IPS-15b (cell line): ENCODE measurements around the gene CIB4.
A peak's percentile ranks its signal among the peaks of the same experiment; 100 is the strongest.

Experiments used
- H3K27me3 ChIP-seq: one replicate; pipeline ENCODE4 v1.6.1; 2013; ENCODE audit warnings: low read length; ENCODE audit not compliant: control insufficient read depth, insufficient read depth
- H3K36me3 ChIP-seq: one replicate; pipeline ENCODE4 v1.6.1; 2013; ENCODE audit warnings: low read length; ENCODE audit not compliant: control insufficient read depth, insufficient read depth
- H3K4me1 ChIP-seq: one replicate; pipeline ENCODE4 v1.6.1; 2013; ENCODE audit warnings: mild to moderate bottlenecking, low read length; ENCODE audit not compliant: control insufficient read depth, insufficient read depth
- H3K4me3 ChIP-seq: one replicate; pipeline ENCODE4 v1.5.1; 2013; ENCODE audit warnings: low read depth, low read length
- H3K9ac ChIP-seq: one replicate; pipeline ENCODE4 v1.6.1; 2013; ENCODE audit warnings: low read depth, mild to moderate bottlenecking, low read length
- H3K9me3 ChIP-seq: one replicate; pipeline ENCODE4 v1.6.1; 2013; ENCODE audit warnings: mild to moderate bottlenecking, low read length; ENCODE audit not compliant: control insufficient read depth, insufficient read depth

CIB4 gene

GRCh38 chr2:26557244-26557925 is 83.8 kb downstream of the CIB4 start:
- Histone ChIP-seq H3K4me3 (no peak overlapping the region), H3K4me1 (peaks cover 2% of the 10 kb centered on the region), H3K36me3 (no peaks in the 10 kb centered on the region), H3K9me3 (no peaks in the 10 kb centered on the region), H3K9ac (no peak overlapping the region), H3K27me3 (peaks cover 20% of the 10 kb centered on the region)

DNA sequence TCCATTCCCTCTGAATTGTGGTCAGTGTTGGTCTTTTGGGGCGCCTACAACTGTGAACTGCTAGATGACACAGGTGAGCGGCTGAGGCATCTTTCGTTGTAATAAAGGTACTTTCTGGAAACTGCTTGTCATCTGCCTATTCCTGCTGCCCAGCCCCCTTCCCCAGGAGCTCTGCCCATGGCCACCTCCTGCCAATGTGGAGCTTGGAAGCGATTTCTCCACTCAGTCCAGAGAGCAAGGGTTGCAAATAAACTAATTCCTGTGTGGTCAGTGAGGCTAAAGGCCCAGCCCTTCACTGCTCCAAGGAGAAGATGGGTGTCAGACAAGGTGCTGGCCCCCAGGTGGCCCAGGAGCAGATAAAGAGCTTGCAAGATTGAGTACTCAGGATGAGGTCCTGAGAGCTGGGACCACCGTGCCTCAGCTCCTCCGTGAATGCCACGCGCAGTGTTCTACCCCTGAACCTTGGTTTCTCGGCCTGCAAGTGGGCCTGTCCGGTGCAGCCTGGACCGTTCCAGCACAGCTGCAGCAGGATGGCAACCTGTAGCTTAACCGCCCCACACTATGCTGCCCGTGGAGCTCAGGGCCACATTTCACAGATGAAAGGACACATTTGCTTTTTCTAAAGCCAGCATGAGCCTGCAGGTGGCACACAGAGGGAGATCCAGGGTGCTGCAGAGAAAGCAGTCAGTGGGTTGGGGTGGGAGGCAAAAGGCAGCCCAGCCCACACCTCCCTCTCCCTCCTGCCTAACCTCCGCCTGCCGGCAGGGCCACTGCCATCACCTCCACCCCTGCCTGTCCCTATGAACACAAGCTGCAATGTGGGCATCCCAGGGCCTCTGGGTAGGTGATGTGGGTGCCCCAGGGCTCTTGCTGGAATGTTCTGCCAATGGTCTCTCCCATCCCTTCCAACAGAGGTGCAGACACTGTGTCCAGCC is 84.6 kb downstream of the CIB4 start:
- Histone ChIP-seq H3K27me3 (peaks cover 13% of the 10 kb centered on the region), H3K36me3 (no peaks in the 10 kb centered on the region), H3K4me3 (no peak overlapping the region), H3K4me1 (peaks cover 2% of the 10 kb centered on the region), H3K9ac (no peak overlapping the region), H3K9me3 (no peaks in the 10 kb centered on the region)

DNA sequence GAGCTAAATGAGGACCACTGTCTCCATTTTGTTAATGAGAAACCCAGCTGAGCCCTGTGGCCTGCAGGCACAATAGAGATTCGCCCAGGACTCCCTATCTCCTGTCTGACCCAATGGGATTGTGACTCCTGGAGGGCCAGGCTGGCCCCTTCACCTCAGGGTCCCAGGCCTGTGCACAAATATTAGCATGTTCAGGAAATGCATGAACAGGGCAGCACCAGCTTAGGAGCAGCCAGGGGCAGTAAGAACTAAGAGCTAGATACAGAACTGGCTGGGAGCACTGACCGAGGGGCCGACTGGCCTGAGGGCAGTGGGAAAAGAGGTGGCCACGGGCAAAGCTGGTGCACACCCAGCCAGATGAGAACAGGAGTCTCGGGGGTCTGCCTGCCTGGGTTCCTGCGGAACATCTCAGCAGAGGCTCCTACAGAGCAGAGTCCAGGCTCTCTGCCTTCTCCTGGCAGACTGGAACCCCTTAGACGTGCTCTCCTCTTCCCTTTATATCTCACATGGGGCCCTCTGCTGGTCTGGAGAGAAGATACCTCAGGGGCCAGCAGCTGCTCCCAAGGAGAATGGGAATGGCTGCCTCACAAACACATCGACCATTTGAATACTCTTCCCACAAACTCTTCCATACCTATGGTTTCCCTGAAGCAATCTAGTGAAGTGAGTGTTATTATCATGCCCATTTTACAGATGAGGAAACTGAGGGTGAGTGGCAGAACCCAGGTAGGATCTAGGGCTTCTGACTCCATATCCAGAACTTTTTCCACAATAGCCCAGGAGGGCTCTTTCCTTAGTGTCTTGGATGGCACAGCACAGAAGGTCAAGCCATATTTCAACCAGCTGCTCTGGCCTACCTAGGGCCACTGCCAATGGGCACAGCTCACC is 85.7 kb downstream of the CIB4 start:
- peaks cover 3% of the 10 kb centered on the region for H3K27me3 ChIP-seq
- no peaks in the 10 kb centered on the region for H3K36me3 ChIP-seq
- H3K4me3 ChIP-seq: no peak overlapping the region
- peaks cover 2% of the 10 kb centered on the region for H3K4me1 ChIP-seq
- no peak overlapping the region for H3K9ac ChIP-seq
- no peaks in the 10 kb centered on the region for H3K9me3 ChIP-seq

GRCh38 chr2:26552641-26553374 is 88.4 kb downstream of the CIB4 start:
- Histone ChIP-seq H3K4me1 (no peaks in the 10 kb centered on the region), H3K36me3 (no peaks in the 10 kb centered on the region), H3K9ac (no peak overlapping the region), H3K9me3 (no peaks in the 10 kb centered on the region), H3K4me3 (no peak overlapping the region), H3K27me3 (no peaks in the 10 kb centered on the region)

DNA sequence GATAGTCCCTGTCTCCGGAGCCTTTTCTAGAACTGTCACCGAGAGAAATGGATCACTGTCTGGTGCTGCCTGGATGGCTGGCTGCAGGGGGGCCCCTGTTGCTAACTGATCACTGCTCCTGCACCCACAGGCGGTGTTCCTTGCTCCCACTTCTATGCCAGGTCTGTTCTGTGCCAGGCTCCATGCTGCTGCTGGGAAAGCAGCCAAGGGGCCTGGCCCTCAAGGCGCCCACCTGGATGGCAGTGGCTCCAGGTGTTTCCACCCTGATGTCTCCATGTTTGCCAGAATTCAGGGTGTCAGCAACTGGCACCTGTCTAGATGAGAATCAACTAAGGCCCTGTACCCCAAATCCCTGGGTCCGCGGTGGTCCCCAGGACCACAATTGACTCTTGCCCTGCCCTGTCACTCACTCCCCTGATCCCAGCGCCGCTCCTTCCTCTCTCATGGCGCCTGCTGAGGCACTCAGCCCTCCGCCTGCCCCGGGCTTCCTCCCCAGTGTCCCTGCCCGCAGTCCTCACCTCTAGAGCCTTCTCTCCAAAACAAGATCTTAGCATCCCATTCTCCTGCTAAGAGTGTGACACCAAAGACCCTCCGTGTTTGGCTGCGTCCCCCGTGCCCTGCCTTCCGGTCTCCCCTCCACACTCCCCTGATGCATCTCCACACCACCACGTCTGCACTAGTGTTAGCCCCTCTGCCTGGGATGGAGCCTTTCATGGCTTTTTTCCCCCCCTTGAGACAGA is 90.7 kb downstream of the CIB4 start:
- no peaks in the 10 kb centered on the region for H3K4me1 ChIP-seq
- no peak overlapping the region for H3K9ac ChIP-seq
- H3K9me3 ChIP-seq: no peaks in the 10 kb centered on the region
- no peaks in the 10 kb centered on the region for H3K27me3 ChIP-seq
- H3K36me3 ChIP-seq: no peaks in the 10 kb centered on the region
- H3K4me3 ChIP-seq: no peak overlapping the region

GRCh38 chr2:26542676-26543505 is 98.3 kb downstream of the CIB4 start:
- Histone ChIP-seq H3K27me3 (no peaks in the 10 kb centered on the region), H3K9me3 (no peaks in the 10 kb centered on the region), H3K9ac (peak overlapping the region; percentile 8), H3K4me3 (no peak overlapping the region), H3K36me3 (no peaks in the 10 kb centered on the region), H3K4me1 (peaks cover 6% of the 10 kb centered on the region)

DNA sequence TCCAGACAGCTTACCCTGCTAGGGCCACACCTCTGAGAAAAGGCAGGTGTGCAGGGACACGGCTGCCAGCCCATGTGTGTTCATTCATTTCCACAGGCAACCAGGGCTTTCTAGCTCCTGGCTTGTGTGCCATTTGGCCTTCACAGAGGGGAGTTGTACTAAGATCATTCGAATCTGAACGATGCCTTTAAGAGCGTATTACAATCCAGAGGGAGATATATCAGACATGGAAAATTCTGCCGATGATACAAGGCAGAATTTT is 99.0 kb downstream of the CIB4 start:
- Histone ChIP-seq H3K9ac (no peak overlapping the region), H3K27me3 (no peaks in the 10 kb centered on the region)

DNA sequence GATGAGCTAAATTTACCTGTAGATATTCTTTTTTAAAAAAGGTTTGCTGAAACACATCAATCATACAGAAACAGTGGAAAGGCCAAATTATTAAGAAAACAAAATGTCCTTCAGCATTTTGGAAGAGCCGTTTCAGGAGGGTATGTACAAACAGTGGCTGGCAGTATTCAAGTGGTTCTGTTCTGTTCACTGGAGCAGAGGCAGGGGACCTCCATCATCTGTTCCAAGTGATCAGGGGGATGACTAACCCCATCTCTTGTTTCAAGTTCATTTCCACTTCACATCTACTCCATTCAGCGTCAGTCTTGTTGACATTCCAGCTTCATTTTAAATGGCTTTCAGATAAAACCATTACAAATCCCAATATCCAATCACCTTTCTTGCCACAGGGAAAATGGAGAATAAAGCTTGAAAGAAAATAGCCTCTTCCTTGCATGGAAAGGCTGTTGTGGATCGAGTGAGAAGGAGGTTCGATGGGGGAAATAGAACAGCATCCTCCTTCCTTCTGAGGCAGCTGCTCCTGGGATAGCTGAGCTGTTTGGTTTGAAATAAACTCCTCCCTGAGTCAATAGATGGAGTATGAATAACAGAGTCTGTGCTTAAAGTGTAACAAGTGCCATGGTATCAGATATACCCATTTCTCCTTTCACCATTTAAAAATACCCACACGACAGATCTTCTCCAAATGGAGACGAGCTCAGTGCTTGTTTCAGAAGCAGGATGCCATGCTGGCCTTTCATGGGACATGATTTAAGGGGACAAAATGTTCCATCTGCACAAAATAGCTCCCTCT is 99.6 kb downstream of the CIB4 start:
- Histone ChIP-seq H3K4me3 (no peak overlapping the region), H3K9ac (no peak overlapping the region), H3K27me3 (no peaks in the 10 kb centered on the region), H3K36me3 (no peaks in the 10 kb centered on the region), H3K4me1 (peaks cover 6% of the 10 kb centered on the region), H3K9me3 (no peaks in the 10 kb centered on the region)

More for the DNA sequence above, 99.0 kb downstream of the CIB4 start:
- H3K36me3 ChIP-seq: no peaks in the 10 kb centered on the region
- H3K4me1 ChIP-seq: peaks cover 6% of the 10 kb centered on the region
- H3K4me3 ChIP-seq: no peak overlapping the region
- H3K9me3 ChIP-seq: no peaks in the 10 kb centered on the region

- Histone ChIP-seq H3K4me3 (no peak overlapping the region), H3K9me3 (no peaks in the 10 kb centered on the region), H3K27me3 (no peaks in the 10 kb centered on the region), H3K4me1 (peaks cover 6% of the 10 kb centered on the region), H3K36me3 (no peaks in the 10 kb centered on the region), H3K9ac (no peak overlapping the region)
Observed at GRCh38 chr2:26540961-26541360, 100.2 kb downstream of the CIB4 start.

DNA sequence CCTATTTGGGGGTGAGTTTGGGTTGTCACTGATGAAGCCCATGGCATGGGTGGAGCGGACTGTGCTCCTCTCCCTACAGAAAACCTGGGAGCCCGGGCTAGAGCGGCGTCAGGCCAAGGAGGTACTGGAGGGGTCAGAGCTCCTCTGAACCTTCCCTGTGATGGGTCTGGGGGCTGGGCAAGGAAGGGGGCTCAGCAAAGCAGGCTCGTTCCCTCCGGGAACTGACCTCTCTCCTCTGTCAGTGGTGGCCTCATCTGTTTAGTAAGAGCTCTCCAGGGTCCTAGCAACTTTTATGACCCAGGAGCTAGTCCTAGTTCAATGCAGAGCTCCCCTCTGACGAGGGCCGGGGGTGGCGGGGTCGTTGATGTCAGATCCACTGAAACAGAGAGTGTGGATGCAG is 100.9 kb downstream of the CIB4 start:
- H3K9ac ChIP-seq: no peak overlapping the region
- H3K36me3 ChIP-seq: no peaks in the 10 kb centered on the region
- peaks cover 6% of the 10 kb centered on the region for H3K4me1 ChIP-seq
- no peak overlapping the region for H3K4me3 ChIP-seq
- no peaks in the 10 kb centered on the region for H3K27me3 ChIP-seq
- no peaks in the 10 kb centered on the region for H3K9me3 ChIP-seq
